Measurements from ENCODE around the gene ZNF768.
"Not testable (repeated sequence)": the region's sequence is repeated elsewhere in the genome, so short reads cannot be mapped to it uniquely, and the experiment has no call there.

ZNF768 gene

GRCh38 chr16:30555315-30556124 lies 29.2 kb upstream of the ZNF768 start:
- no peak for DNase-seq (ENCODE audit: low spot score)

- no peak for DNase-seq (ENCODE audit: low spot score)
These were observed 28.4 kb upstream of the ZNF768 start for GRCh38 chr16:30554557-30555314.

- no peak for DNase-seq (ENCODE audit: low spot score)
These were observed 27.1 kb upstream of the ZNF768 start for GRCh38 chr16:30553393-30553899.

GRCh38 chr16:30552956-30553355 lies 26.6 kb upstream of the ZNF768 start:
- no peak for DNase-seq (ENCODE audit: low spot score)

GRCh38 chr16:30551781-30552180 lies 25.4 kb upstream of the ZNF768 start:
- DNase-seq (ENCODE audit: low spot score): no peak

GRCh38 chr16:30548416-30549253 lies 22.3 kb upstream of the ZNF768 start:
- no peak for DNase-seq (ENCODE audit: low spot score)

GRCh38 chr16:30546115-30546514 lies 19.7 kb upstream of the ZNF768 start:
- DNase-seq (ENCODE audit: low spot score): no peak

- DNase-seq (ENCODE audit: low spot score): no peak
These were observed 16.7 kb upstream of the ZNF768 start for GRCh38 chr16:30543067-30543466.

GRCh38 chr16:30541502-30542329 lies 15.3 kb upstream of the ZNF768 start:
- DNase-seq (ENCODE audit: low spot score): no peak

GRCh38 chr16:30540916-30541464 lies 14.6 kb upstream of the ZNF768 start:
- not testable (repeated sequence) for DNase-seq (ENCODE audit: low spot score)

- DNase-seq (ENCODE audit: low spot score): not testable (repeated sequence)
These were observed 13.7 kb upstream of the ZNF768 start for GRCh38 chr16:30539986-30540526.

- no peak for DNase-seq (ENCODE audit: low spot score)
These were observed 12.9 kb upstream of the ZNF768 start for GRCh38 chr16:30539000-30539964.

GRCh38 chr16:30536391-30537024 lies 10.1 kb upstream of the ZNF768 start:
- DNase-seq (ENCODE audit: low spot score): not testable (repeated sequence)

- DNase-seq (ENCODE audit: low spot score): peak; percentile 78
These were observed 9.4 kb upstream of the ZNF768 start for GRCh38 chr16:30535777-30536190.

GRCh38 chr16:30535106-30535776 lies 8.9 kb upstream of the ZNF768 start:
- DNase-seq (ENCODE audit: low spot score): no peak

GRCh38 chr16:30534368-30535105 lies 8.2 kb upstream of the ZNF768 start, which contains the start of gene ZNF747:
TSS of gene ZNF747 (minus strand) at chr16:30534858. CDS start at chr16:30534679, 179 bp downstream.
- DNase-seq (ENCODE audit: low spot score): peak; percentile 92

- DNase-seq (ENCODE audit: low spot score): no peak
These were observed 7.5 kb upstream of the ZNF768 start for GRCh38 chr16:30533748-30534367.

All from ecto neural progenitor cell (in vitro differentiated cells).